HEK293T (cell line): ENCODE results near the gene MORN2.

Experiments
- CTCF ChIA-PET: fragments of 350-600 bp; formaldehyde crosslinking; extraction: SDS; loops from one replicate; lab custom pipeline; 2021; ENCODE audit warnings: antibody characterized with exemption, inconsistent platforms; lab: Yijun Ruan, JAX
- POLR2A ChIA-PET: fragments of 350-600 bp; formaldehyde crosslinking; extraction: SDS; loops from one replicate; lab custom pipeline; 2020; ENCODE audit warnings: antibody characterized with exemption, inconsistent platforms; lab: Yijun Ruan, JAX
- DNase-seq: peaks from one replicate; pipeline ENCODE4 v3.0.0; 2012; ENCODE audit warnings: mixed read lengths; ENCODE audit errors: extremely low spot score
- ARNT ChIP-seq: fragments of 450-650 bp; IDR thresholded peaks from 2 replicates; pipeline ENCODE4 v1.6.1; 2017; ENCODE audit warnings: mild to moderate bottlenecking
- BHLHE40 ChIP-seq: fragments of 450-650 bp; IDR thresholded peaks from 2 replicates; pipeline ENCODE4 v1.6.1; 2016; ENCODE audit warnings: mild to moderate bottlenecking, moderate library complexity, borderline replicate concordance
- CTBP1 ChIP-seq: fragments of 450-650 bp; IDR thresholded peaks from 2 replicates; pipeline ENCODE4 v1.6.1; 2016; ENCODE audit warnings: borderline replicate concordance
- ELF4 ChIP-seq: fragments of 450-650 bp; IDR thresholded peaks from 2 replicates; pipeline ENCODE4 v1.6.1; 2017; ENCODE audit warnings: antibody characterized with exemption
- FOXA1 ChIP-seq: fragments of 450-650 bp; IDR thresholded peaks from 2 replicates; pipeline ENCODE4 v1.6.1; 2016; ENCODE audit warnings: mild to moderate bottlenecking
- FOXK2 ChIP-seq: fragments of 450-650 bp; IDR thresholded peaks from 2 replicates; pipeline ENCODE4 v1.6.1; 2016; ENCODE audit warnings: mild to moderate bottlenecking
- FOXM1 ChIP-seq: fragments of 450-650 bp; IDR thresholded peaks from 2 replicates; pipeline ENCODE4 v1.6.1; 2017; ENCODE audit warnings: mild to moderate bottlenecking, borderline replicate concordance
- HDGF ChIP-seq: fragments of 450-650 bp; IDR thresholded peaks from 2 replicates; pipeline ENCODE4 v1.6.1; 2017; ENCODE audit warnings: antibody characterized with exemption, borderline replicate concordance
- L3MBTL2 ChIP-seq: fragments of 450-650 bp; conservative IDR thresholded peaks from 2 replicates; pipeline ENCODE4 v1.6.1; 2016; ENCODE audit warnings: mild to moderate bottlenecking
- LEF1 ChIP-seq: fragments of 450-650 bp; IDR thresholded peaks from 2 replicates; pipeline ENCODE4 v1.6.1; 2017; ENCODE audit warnings: mild to moderate bottlenecking, borderline replicate concordance
- NFRKB ChIP-seq: fragments of 450-650 bp; IDR thresholded peaks from 2 replicates; pipeline ENCODE4 v1.6.1; 2016; ENCODE audit warnings: mild to moderate bottlenecking, moderate library complexity
- SP1 ChIP-seq: fragments of 450-650 bp; IDR thresholded peaks from 2 replicates; pipeline ENCODE4 v1.6.1; 2017
- SUZ12 ChIP-seq: fragments of 450-650 bp; IDR thresholded peaks from 2 replicates; pipeline ENCODE4 v1.6.1; 2016; ENCODE audit warnings: mild to moderate bottlenecking
- TARDBP ChIP-seq: fragments of 450-650 bp; IDR thresholded peaks from 2 replicates; pipeline ENCODE4 v1.6.1; 2016
- ZNF384 ChIP-seq: fragments of 450-650 bp; IDR thresholded peaks from 2 replicates; pipeline ENCODE4 v1.6.1; 2016
- TF ChIP-seq, protein P1 (sequence below): fragments of 450-650 bp; IDR thresholded peaks from 2 replicates; pipeline ENCODE4 v1.6.1; 2016

MORN2 gene

DNA sequence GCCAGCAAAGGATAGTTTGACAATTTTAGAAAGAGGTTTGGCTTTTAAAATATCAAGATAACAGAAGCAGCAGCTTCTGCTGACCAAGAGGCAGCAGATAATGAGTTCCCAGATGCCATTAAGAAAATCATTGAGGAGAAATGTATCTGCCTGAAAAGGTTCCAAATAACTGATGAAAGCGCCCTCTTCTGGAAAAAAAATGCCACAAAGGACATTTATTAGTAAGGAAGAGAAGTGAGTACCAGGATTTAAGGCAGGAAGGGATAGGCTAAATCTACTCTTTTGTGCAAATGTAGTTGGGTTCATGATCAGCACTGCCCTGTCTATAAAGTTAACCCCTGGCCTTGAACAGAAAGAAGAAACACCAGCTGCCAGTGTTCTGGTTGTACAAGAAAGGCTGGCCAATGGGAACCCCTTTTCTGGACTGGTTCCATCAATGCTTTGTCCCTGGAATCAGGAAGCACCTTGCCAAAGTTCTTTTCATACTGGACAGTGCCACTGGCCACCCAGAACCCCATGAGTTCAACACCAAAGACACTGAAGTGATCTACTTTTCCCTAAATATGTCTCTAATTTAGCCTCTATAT, 40.7 kb upstream of the MORN2 start:
- ChIA-PET POLR2A (no interaction called here), CTCF (interaction anchor here (0.6 to 1.3 kb wide), 2 partner anchors 45 to 1368 kb away, joined by 3 read pairs; no protein-coding TSS in a partner anchor)
- no peak for TF ChIP-seq NFRKB
- TF ChIP-seq SUZ12, result no peak
- no peak for TF ChIP-seq HDGF
- TF ChIP-seq ZNF384, result no peak
- TF ChIP-seq FOXM1, result no peak
- no peak for TF ChIP-seq SP1
- TF ChIP-seq CTBP1, result no peak
- no peak for TF ChIP-seq TARDBP
- no peak for TF ChIP-seq FOXK2
- no peak for TF ChIP-seq ELF4
- no peak for TF ChIP-seq ARNT
- TF ChIP-seq, protein P1, sequence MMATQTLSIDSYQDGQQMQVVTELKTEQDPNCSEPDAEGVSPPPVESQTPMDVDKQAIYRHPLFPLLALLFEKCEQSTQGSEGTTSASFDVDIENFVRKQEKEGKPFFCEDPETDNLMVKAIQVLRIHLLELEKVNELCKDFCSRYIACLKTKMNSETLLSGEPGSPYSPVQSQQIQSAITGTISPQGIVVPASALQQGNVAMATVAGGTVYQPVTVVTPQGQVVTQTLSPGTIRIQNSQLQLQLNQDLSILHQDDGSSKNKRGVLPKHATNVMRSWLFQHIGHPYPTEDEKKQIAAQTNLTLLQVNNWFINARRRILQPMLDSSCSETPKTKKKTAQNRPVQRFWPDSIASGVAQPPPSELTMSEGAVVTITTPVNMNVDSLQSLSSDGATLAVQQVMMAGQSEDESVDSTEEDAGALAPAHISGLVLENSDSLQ, result no peak
- TF ChIP-seq BHLHE40, result no peak
- no peak for TF ChIP-seq L3MBTL2
- no peak for TF ChIP-seq FOXA1
- TF ChIP-seq LEF1, result no peak
- no peak for DNase-seq

DNA sequence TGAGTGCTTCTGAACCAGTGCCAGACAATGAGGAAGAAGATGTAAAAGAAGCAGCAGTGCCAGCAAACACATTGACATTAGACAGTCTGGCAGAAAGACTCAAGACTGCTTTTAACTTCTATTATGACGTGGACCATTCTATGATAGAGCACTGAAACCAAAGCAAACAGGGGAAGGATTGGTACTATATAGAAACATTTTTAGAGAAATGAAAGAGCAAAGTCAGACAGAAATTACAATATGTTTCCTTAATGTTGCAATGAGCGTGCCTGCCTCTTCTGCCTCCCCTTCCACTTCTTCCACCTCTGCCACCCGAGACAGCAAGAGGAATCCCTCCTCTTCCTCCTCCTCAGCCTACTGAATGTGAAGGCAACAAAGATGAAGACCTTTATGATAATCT, 39.8 kb upstream of the MORN2 start:
- CTCF ChIA-PET, result no interaction called here
- POLR2A ChIA-PET, result no interaction called here
- no peak for DNase-seq
- no peak for TF ChIP-seq TARDBP
- no peak for TF ChIP-seq FOXK2
- no peak for TF ChIP-seq SUZ12
- TF ChIP-seq ELF4, result no peak
- no peak for TF ChIP-seq SP1
- TF ChIP-seq L3MBTL2, result no peak
- TF ChIP-seq ZNF384, result no peak
- no peak for TF ChIP-seq FOXA1
- TF ChIP-seq, protein P1, result no peak
- TF ChIP-seq FOXM1, result no peak

DNA sequence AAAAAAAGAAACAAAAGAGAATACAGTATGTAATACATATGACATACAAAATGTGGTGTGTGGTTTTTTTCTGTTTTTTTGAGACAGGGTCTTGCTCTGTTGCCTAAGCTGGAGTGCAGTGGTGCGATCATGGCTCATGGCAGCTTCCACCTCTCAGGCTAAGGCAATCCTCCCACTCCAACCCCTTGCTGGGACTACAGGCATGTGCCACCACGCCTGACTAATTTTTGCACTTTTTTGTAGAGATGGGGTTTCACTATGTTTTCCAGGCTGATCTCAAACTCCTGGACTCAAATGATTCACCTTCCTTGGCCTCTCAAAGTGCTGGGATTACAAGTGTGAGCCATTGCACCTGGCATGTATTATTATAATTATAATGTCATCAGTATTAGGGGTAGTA, 39.0 kb upstream of the MORN2 start:
- no peak for DNase-seq
- ChIA-PET CTCF (no interaction called here), POLR2A (no interaction called here)
- TF ChIP-seq CTBP1 (no peak), ZNF384 (no peak), FOXA1 (no peak), HDGF (no peak), BHLHE40 (no peak)

DNA sequence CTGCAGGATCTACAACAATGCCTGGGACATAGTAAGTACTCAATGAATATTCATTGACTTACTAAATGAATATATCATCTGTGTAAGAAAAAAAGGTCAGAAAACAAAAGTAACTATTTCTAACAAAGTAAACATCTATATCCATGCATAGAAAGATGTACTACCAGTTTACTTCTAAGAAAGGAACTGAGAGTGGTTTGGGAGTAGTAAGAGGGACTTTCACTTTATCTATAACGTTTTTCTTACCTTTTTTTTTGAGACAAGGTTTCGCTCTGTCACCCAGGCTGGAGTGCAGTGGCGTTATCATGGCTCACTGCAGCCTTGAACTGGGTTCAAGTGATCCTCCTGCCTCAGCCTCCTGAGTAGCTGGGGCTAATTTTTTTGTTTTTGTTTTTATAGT, 25.7 kb upstream of the MORN2 start:
- ChIA-PET CTCF (no interaction called here), POLR2A (no interaction called here)
- TF ChIP-seq ZNF384 (no peak), LEF1 (no peak), NFRKB (no peak), BHLHE40 (no peak), FOXM1 (no peak), HDGF (no peak), FOXK2 (no peak), FOXA1 (no peak), SUZ12 (no peak), ELF4 (no peak), SP1 (no peak)
- TF ChIP-seq, protein P1, result no peak

DNA sequence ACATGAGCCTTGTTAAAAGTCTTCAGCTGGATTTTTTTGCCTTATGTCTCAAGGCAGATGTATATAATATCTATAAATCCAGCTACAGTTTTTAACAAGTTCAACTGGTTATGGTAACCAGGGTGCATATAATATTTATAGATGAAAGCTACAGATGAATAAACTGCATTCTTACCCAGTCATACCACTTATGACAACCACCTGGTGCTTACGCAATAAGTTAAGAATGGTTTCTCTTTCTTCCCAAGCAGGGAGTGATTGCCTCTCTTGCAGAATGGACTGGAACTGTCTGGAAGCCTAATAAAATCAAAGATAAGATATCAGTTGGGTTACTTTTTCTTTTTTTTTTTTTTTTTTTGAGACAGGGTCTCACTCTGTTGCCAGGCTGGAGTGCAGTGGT, 19.6 kb upstream of the MORN2 start:
- TF ChIP-seq LEF1, result no peak
- TF ChIP-seq L3MBTL2, result no peak
- no peak for TF ChIP-seq BHLHE40
- no peak for TF ChIP-seq FOXM1
- TF ChIP-seq CTBP1, result no peak
- no peak for TF ChIP-seq SP1
- no peak for TF ChIP-seq ARNT
- no peak for TF ChIP-seq NFRKB
- no peak for TF ChIP-seq FOXA1
- TF ChIP-seq ZNF384, result no peak
- TF ChIP-seq, protein P1, result no peak
- no peak for TF ChIP-seq ELF4
- no peak for TF ChIP-seq TARDBP
- TF ChIP-seq SUZ12, result no peak
- no peak for TF ChIP-seq FOXK2
- TF ChIP-seq HDGF, result no peak
- no peak for DNase-seq
- CTCF ChIA-PET, result no interaction called here
- POLR2A ChIA-PET, result no interaction called here

More for the DNA sequence above, 25.7 kb upstream of the MORN2 start:
- DNase-seq, result no peak

DNA sequence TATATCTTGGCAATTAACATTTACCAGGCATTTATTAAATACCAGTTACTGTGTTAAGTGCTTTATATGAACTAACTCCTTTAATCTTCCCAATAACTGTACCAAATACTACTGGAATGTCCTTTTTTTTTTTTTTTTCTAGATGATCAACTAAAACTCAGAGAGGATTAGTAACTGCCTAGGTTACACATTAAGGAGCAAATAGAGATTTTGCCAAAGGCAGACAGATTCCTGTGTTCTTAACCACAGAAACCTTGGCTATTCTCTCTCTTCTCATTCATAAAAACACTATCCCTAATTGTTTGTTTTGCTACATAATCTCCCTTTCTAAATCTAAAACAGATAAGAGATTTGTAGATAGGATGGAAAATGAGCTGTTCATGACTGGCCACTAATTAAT, 13.3 kb upstream of the MORN2 start:
- DNase-seq, result no peak
- no peak for TF ChIP-seq FOXM1
- TF ChIP-seq ARNT, result no peak
- TF ChIP-seq ELF4, result no peak
- no peak for TF ChIP-seq LEF1
- TF ChIP-seq SP1, result no peak
- no peak for TF ChIP-seq BHLHE40
- TF ChIP-seq HDGF, result no peak
- no peak for TF ChIP-seq FOXA1
- TF ChIP-seq FOXK2, result no peak
- TF ChIP-seq ZNF384, result no peak
- no peak for TF ChIP-seq CTBP1
- no peak for TF ChIP-seq L3MBTL2
- TF ChIP-seq NFRKB, result no peak
- TF ChIP-seq, protein P1, result no peak
- CTCF ChIA-PET, result no interaction called here
- POLR2A ChIA-PET, result no interaction called here
